Gastrocnemius medialis (tissue), 4 donors: ENCODE results near the gene ATPAF1.

Experiments
- POLR2A ChIP-seq, 2 donors: fragments of 450-650 bp; IDR thresholded peaks; one replicate each; pipeline ENCODE4 v1.6.1; 2017; ENCODE audit warnings: antibody characterized with exemption in 2 of 2, mild to moderate bottlenecking in 2 of 2, moderate library complexity in 2 of 2
- TF ChIP-seq, protein P1 (sequence below), 5 experiments: fragments of 450-650 bp in 3 of 5; fragments of 200-600 bp in 2 of 5; sonication (generic) in 2 of 5; IDR thresholded peaks in 4 of 5; conservative IDR thresholded peaks in 1 of 5; 1 replicate in 4 of 5; 2 replicates in 1 of 5; pipeline ENCODE4 v1.5.1; 2016 to 2019; ENCODE audit warnings: antibody characterized with exemption in 5 of 5, mild to moderate bottlenecking in 3 of 5, moderate library complexity in 3 of 5

GRCh38 chr1:46615735-46616134 lies 52.4 kb downstream of the ATPAF1 start:
- TF ChIP-seq, protein P1, sequence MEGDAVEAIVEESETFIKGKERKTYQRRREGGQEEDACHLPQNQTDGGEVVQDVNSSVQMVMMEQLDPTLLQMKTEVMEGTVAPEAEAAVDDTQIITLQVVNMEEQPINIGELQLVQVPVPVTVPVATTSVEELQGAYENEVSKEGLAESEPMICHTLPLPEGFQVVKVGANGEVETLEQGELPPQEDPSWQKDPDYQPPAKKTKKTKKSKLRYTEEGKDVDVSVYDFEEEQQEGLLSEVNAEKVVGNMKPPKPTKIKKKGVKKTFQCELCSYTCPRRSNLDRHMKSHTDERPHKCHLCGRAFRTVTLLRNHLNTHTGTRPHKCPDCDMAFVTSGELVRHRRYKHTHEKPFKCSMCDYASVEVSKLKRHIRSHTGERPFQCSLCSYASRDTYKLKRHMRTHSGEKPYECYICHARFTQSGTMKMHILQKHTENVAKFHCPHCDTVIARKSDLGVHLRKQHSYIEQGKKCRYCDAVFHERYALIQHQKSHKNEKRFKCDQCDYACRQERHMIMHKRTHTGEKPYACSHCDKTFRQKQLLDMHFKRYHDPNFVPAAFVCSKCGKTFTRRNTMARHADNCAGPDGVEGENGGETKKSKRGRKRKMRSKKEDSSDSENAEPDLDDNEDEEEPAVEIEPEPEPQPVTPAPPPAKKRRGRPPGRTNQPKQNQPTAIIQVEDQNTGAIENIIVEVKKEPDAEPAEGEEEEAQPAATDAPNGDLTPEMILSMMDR (IDR thresholded peaks at IDR 0.05 in 4 of 5, conservative IDR thresholded peaks at IDR 0.05 in 1 of 5) = no peak
- TF ChIP-seq POLR2A (IDR thresholded peaks at IDR 0.05) = no peak
